CD4-positive, alpha-beta T cell (primary cell): ENCODE results near the gene GAD2. TPM values are rescaled to one million over a fixed set of nuclear protein-coding genes. Genes with fewer than 3 reads are reported as not detected.

ENCODE experiments used
- ATAC-seq: fragments of 200-7000 bp; cut with Tn5 transposase; one replicate; pipeline ENCODE4 v1.10.0; 2022; ENCODE audit warnings: mild to moderate bottlenecking; ENCODE audit not compliant: poor library complexity
- CTCF ChIA-PET: fragments of 350-600 bp; sonication (Branson Sonifier 250); formaldehyde crosslinking; loops from one replicate; lab custom pipeline; 2021; ENCODE audit warnings: antibody characterized with exemption, inconsistent platforms; lab: Charles Lee
- POLR2A ChIA-PET: fragments of 350-600 bp; sonication (Branson Sonifier 250); formaldehyde crosslinking; loops from one replicate; lab custom pipeline; 2021; ENCODE audit warnings: antibody characterized with exemption, inconsistent platforms; lab: Charles Lee
- DNase-seq, 14 experiments: peaks; one replicate each; pipeline ENCODE4 v3.0.0-alpha.2; 2013 to 2020; ENCODE audit warnings: mixed read lengths in 2 of 14
- H3K27ac ChIP-seq, 2 donors: one replicate each; pipeline versions ENCODE4 v1.5.1 to v1.7.0; 2013; ENCODE audit warnings: low read length in 2 of 2, low read depth in 1 of 2, mild to moderate bottlenecking in 1 of 2
- H3K27me3 ChIP-seq, 2 experiments: 1 replicate in 1 of 2; 2 replicates in 1 of 2; pipeline versions ENCODE4 v1.6.1 to v1.7.0; 2013; ENCODE audit warnings: low read length in 2 of 2, control low read depth in 1 of 2, mild to moderate bottlenecking in 1 of 2, moderate library complexity in 1 of 2; ENCODE audit not compliant: insufficient read depth in 2 of 2, control insufficient read depth in 1 of 2
- H3K36me3 ChIP-seq: one replicate; pipeline ENCODE4 v1.6.1; 2013; ENCODE audit warnings: low read length, control low read depth; ENCODE audit not compliant: insufficient read depth
- H3K4me1 ChIP-seq: one replicate; pipeline ENCODE4 v1.6.1; 2013; ENCODE audit warnings: low read length, control low read depth; ENCODE audit not compliant: insufficient read depth
- H3K4me3 ChIP-seq: one replicate; pipeline ENCODE4 v1.5.1; 2013; ENCODE audit warnings: mild to moderate bottlenecking, low read length, moderate library complexity
- H3K9me3 ChIP-seq, 2 experiments: 1 replicate in 1 of 2; 2 replicates in 1 of 2; pipeline versions ENCODE4 v1.6.1 to v1.7.0; 2013; ENCODE audit warnings: low read length in 2 of 2, mild to moderate bottlenecking in 2 of 2, control low read depth in 1 of 2, moderate library complexity in 1 of 2; ENCODE audit not compliant: control insufficient read depth in 1 of 2, insufficient read depth in 1 of 2
- H3K27ac Mint-ChIP-seq: one replicate; pipeline ENCODE4 v1.8.0; 2020; ENCODE audit warnings: mixed read lengths
- H3K27me3 Mint-ChIP-seq: one replicate; pipeline ENCODE4 v1.8.0; 2021; ENCODE audit warnings: mixed read lengths
- H3K36me3 Mint-ChIP-seq: one replicate; pipeline ENCODE4 v1.8.0; 2021; ENCODE audit warnings: low read depth, mixed read lengths
- H3K4me1 Mint-ChIP-seq: one replicate; pipeline ENCODE4 v1.8.0; 2021; ENCODE audit warnings: low read depth, mixed read lengths
- H3K4me3 Mint-ChIP-seq: one replicate; pipeline ENCODE4 v1.8.0; 2020; ENCODE audit warnings: mild to moderate bottlenecking, mixed read lengths
- H3K9me3 Mint-ChIP-seq: one replicate; pipeline ENCODE4 v1.8.0; 2020; ENCODE audit warnings: mixed read lengths
- CTCF ChIP-seq: fragments of 200-600 bp; IDR thresholded peaks from one replicate; pipeline ENCODE4 v1.8.0; 2022; ENCODE audit warnings: antibody characterized with exemption, mild to moderate bottlenecking
- intact Hi-C, 2 experiments: fragments of 100-400 bp; cut with DNase I in 1 of 2; cut with micrococcal nuclease in 1 of 2; formaldehyde crosslinking; loops; one replicate each; pipeline versions ENCODE4 v1.15.1 to v1.9.0; 2023 to 2025; cut with DNase I, micrococcal nuclease
- total RNA-seq, 174 experiments: library from RNA in 2 of 174; stranded (reverse) in 2 of 174; gene quantifications; one replicate each; pipeline ENCODE4 v1.2.3 and lab custom pipeline; 2021 to 2026

Gene GAD2
- total RNA-seq, 2 experiments from 2014 or later: not detected

GRCh38 chr10:26269754-26270153, 53.2 kb downstream of the GAD2 start:
- intact Hi-C loops: loop anchor here in 1 of 2 experiments (10.0 kb wide), 1 partner anchor 55 kb away; the partner anchor contains the start of gene GAD2
- Histone ChIP-seq H3K27me3 (peaks cover 3 to 6% of the 10 kb centered on the region in 2 experiments), H3K36me3 (no peaks in the 10 kb centered on the region), H3K27ac (no peak overlapping the region), H3K9me3 (no peaks in the 10 kb centered on the region), H3K4me3 (no peak overlapping the region), H3K4me1 (no peaks in the 10 kb centered on the region)
- Mint-ChIP-seq H3K4me3 (no peak overlapping the region), H3K9me3 (no peaks in the 10 kb centered on the region), H3K36me3 (no peaks in the 10 kb centered on the region), H3K4me1 (no peaks in the 10 kb centered on the region), H3K27me3 (peaks cover 43% of the 10 kb centered on the region), H3K27ac (no peak overlapping the region)
- ATAC-seq (no peak), DNase-seq (no peak)
- POLR2A ChIA-PET: no interaction called here
- CTCF ChIA-PET: interaction anchor here (0.5 kb wide), 1 partner anchor 506 kb away, joined by 3 read pairs; no protein-coding TSS in a partner anchor
- TF ChIP-seq CTCF: no peak

- no peak for TF ChIP-seq CTCF
- H3K27ac ChIP-seq: no peak overlapping the region
- H3K36me3 ChIP-seq: no peaks in the 10 kb centered on the region
- intact Hi-C loops: loop anchor here in 1 of 2 experiments (10.0 kb wide), 1 partner anchor 60 kb away; the partner anchor contains the start of gene GAD2
- H3K4me3 Mint-ChIP-seq: no peak overlapping the region
- DNase-seq: no peak
- ChIA-PET CTCF (interaction anchor here (0.5 kb wide), 1 partner anchor 636 kb away, joined by 5 read pairs; no protein-coding TSS in a partner anchor), POLR2A (no interaction called here)
- H3K4me1 Mint-ChIP-seq: no peaks in the 10 kb centered on the region
- no peak for ATAC-seq
- H3K4me1 ChIP-seq: no peaks in the 10 kb centered on the region
- H3K27ac Mint-ChIP-seq: no peak overlapping the region
- H3K9me3 ChIP-seq: no peaks in the 10 kb centered on the region
- peaks cover 0 to 3% of the 10 kb centered on the region in 2 experiments for H3K27me3 ChIP-seq
- H3K36me3 Mint-ChIP-seq: no peaks in the 10 kb centered on the region
- peaks cover 15% of the 10 kb centered on the region for H3K27me3 Mint-ChIP-seq
- no peaks in the 10 kb centered on the region for H3K9me3 Mint-ChIP-seq
- no peak overlapping the region for H3K4me3 ChIP-seq
Observed at GRCh38 chr10:26274391-26274790, 57.8 kb downstream of the GAD2 start.

DNA sequence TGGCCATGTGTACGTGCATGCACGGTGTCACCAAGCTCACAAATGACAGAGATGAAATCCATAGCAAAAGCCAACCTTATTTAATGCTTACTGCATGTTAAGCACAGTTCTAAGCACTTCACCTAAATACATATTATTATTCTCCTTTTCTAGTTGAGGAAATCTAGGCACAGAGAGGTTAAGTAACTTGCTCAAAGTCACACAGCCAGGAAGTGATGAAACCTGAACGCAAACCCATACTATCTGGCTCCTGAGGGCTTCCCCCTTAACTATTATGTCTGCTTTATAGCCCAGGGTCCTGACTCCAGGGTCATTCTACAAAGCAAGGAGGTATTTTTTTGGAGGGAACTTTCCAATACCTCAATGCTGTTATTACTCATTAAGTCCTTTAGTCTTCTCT, 61.7 kb downstream of the GAD2 start:
- Mint-ChIP-seq H3K4me1 (no peaks in the 10 kb centered on the region), H3K36me3 (no peaks in the 10 kb centered on the region), H3K4me3 (no peak overlapping the region), H3K9me3 (no peaks in the 10 kb centered on the region), H3K27me3 (peaks cover 5% of the 10 kb centered on the region), H3K27ac (no peak overlapping the region)
- TF ChIP-seq CTCF: no peak
- ChIA-PET CTCF (no interaction called here), POLR2A (no interaction called here)
- no peak overlapping the region for H3K27ac ChIP-seq
- intact Hi-C loops: loop anchor here in 1 of 2 experiments (10.0 kb wide), 1 partner anchor 63 kb away; the partner anchor contains the start of gene GAD2
- DNase-seq (no peak), ATAC-seq (no peak)
- H3K4me3 ChIP-seq: no peak overlapping the region
- H3K36me3 ChIP-seq: no peaks in the 10 kb centered on the region
- no peaks in the 10 kb centered on the region for H3K4me1 ChIP-seq
- H3K9me3 ChIP-seq: no peaks in the 10 kb centered on the region
- H3K27me3 ChIP-seq: no peaks in the 10 kb centered on the region
